Astrocyte (in vitro differentiated cells and primary cell): ENCODE data around the gene SNCA. TPM values are rescaled to one million over a fixed set of nuclear protein-coding genes. Genes with fewer than 3 reads are reported as not detected.

Experiments used
- DNase-seq: peaks from one replicate; pipeline ENCODE4 v3.0.0-alpha.2; 2010; ENCODE audit warnings: low read depth
- FAIRE-seq: peaks from 2 replicates; lab custom pipeline; 2011; peaks lifted over from hg19 to GRCh38; lab: Jason Lieb, UNC
- H2AFZ ChIP-seq: 2 replicates; pipeline ENCODE4 v1.6.0; 2012; ENCODE audit warnings: low read depth, low read length, inconsistent platforms
- H3K27ac ChIP-seq: 2 replicates; pipeline ENCODE4 v1.5.1; 2011; ENCODE audit warnings: low read depth, low read length, inconsistent platforms
- H3K27me3 ChIP-seq: 2 replicates; pipeline ENCODE4 v1.6.0; 2011; ENCODE audit warnings: low read length, inconsistent platforms; ENCODE audit not compliant: insufficient read depth
- H3K36me3 ChIP-seq: 2 replicates; pipeline ENCODE4 v1.5.1; 2011; ENCODE audit warnings: low read length, inconsistent platforms; ENCODE audit not compliant: insufficient read depth
- H3K4me1 ChIP-seq: 2 replicates; pipeline ENCODE4 v1.5.1; 2011; ENCODE audit warnings: low read length, inconsistent platforms; ENCODE audit not compliant: insufficient read depth
- H3K4me2 ChIP-seq: 2 replicates; pipeline ENCODE4 v1.6.0; 2012; ENCODE audit warnings: low read length, inconsistent platforms
- H3K4me3 ChIP-seq: 2 replicates; pipeline ENCODE4 v1.5.1; 2011; ENCODE audit warnings: low read depth, mild to moderate bottlenecking, low read length, inconsistent platforms; ENCODE audit not compliant: insufficient read depth
- H3K79me2 ChIP-seq: 2 replicates; pipeline ENCODE4 v1.6.0; 2012; ENCODE audit warnings: mild to moderate bottlenecking, low read length, inconsistent platforms; ENCODE audit not compliant: insufficient read depth
- H3K9ac ChIP-seq: 2 replicates; pipeline ENCODE4 v1.6.0; 2012; ENCODE audit warnings: mild to moderate bottlenecking, low read length, inconsistent platforms
- H3K9me3 ChIP-seq: 2 replicates; pipeline ENCODE4 v1.5.1; 2012; ENCODE audit warnings: low read depth, mild to moderate bottlenecking, low read length, inconsistent platforms; ENCODE audit not compliant: insufficient read depth
- H4K20me1 ChIP-seq: 2 replicates; pipeline ENCODE4 v1.6.0; 2012; ENCODE audit warnings: low read length, inconsistent platforms; ENCODE audit not compliant: insufficient read depth
- H3K27ac Mint-ChIP-seq: one replicate; pipeline ENCODE4 v1.8.0; 2021; ENCODE audit warnings: mild to moderate bottlenecking, mixed read lengths; ENCODE audit not compliant: unreplicated experiment
- H3K27me3 Mint-ChIP-seq: one replicate; pipeline ENCODE4 v1.8.0; 2021; ENCODE audit warnings: low read depth, mixed read lengths; ENCODE audit not compliant: unreplicated experiment
- H3K36me3 Mint-ChIP-seq: one replicate; pipeline ENCODE4 v1.8.0; 2021; ENCODE audit warnings: low read depth, mixed read lengths; ENCODE audit not compliant: unreplicated experiment
- H3K4me1 Mint-ChIP-seq: one replicate; pipeline ENCODE4 v1.8.0; 2021; ENCODE audit warnings: low read depth, mixed read lengths; ENCODE audit not compliant: unreplicated experiment
- H3K4me3 Mint-ChIP-seq: one replicate; pipeline ENCODE4 v1.8.0; 2021; ENCODE audit warnings: mild to moderate bottlenecking, moderate library complexity, mixed read lengths; ENCODE audit not compliant: unreplicated experiment
- H3K9me3 Mint-ChIP-seq: one replicate; pipeline ENCODE4 v1.8.0; 2021; ENCODE audit warnings: mild to moderate bottlenecking, mixed read lengths; ENCODE audit not compliant: unreplicated experiment
- EZH2 ChIP-seq: IDR thresholded peaks from 2 replicates; pipeline ENCODE4 v1.6.1; 2012; ENCODE audit warnings: mild to moderate bottlenecking, low read length, inconsistent platforms; ENCODE audit not compliant: insufficient read depth
- total RNA-seq: library from RNA; stranded (reverse); gene quantifications from 2 replicates; pipeline ENCODE4 v1.2.1, GENCODE V29; 2021
- TF ChIP-seq, protein P1 (sequence below): IDR thresholded peaks from 2 replicates; pipeline ENCODE4 v1.5.1; 2011; ENCODE audit warnings: low read depth, mild to moderate bottlenecking, inconsistent platforms, low read length, moderate library complexity; ENCODE audit not compliant: insufficient read depth

The SNCA gene
- total RNA-seq, 1 donor from 2014 or later, result 27.3 TPM

DNA sequence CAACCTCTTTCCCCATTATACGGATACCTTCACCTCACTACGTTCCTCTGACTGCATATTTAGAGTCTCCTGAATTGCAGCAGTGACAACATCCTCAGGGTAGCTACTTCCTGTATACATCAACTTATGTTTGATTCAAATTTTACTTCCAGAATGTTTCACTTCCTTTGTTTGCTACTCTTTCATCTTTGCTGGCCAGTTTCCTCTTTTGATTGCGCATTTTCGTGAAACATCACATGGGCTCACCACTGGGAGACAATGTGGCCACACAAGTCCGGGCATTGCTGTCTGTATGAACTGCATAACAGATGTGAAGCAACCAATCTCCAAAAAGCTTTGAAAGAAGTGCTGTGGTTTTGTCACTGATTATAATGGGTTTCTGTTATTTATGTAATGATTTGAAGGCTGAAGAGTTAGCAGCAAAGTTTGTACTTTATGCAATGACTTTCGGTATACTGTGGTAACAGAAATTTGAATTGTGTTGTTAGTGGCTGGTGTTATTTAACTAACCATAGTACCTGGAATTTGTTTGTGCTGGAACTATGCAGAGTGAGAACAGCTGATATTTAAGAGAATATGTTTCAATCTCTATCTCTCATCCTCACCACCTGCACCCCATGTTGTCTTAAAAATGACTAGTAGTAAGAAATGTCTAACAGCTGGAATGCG, 7.4 kb downstream of the SNCA start:
- Histone ChIP-seq H3K4me2 (no peak overlapping the region), H4K20me1 (no peaks in the 10 kb centered on the region), H3K27ac (no peak overlapping the region), H3K9ac (no peak overlapping the region), H2AFZ (peak overlapping the region; percentile 44), H3K36me3 (no peaks in the 10 kb centered on the region), H3K4me1 (no peaks in the 10 kb centered on the region), H3K27me3 (no peaks in the 10 kb centered on the region), H3K4me3 (no peak overlapping the region), H3K9me3 (no peaks in the 10 kb centered on the region), H3K79me2 (no peaks in the 10 kb centered on the region)
- FAIRE-seq, result no peak
- Mint-ChIP-seq H3K27me3 (no peaks in the 10 kb centered on the region), H3K36me3 (peaks cover 2% of the 10 kb centered on the region), H3K27ac (no peak overlapping the region), H3K4me3 (no peak overlapping the region), H3K4me1 (peaks cover 6% of the 10 kb centered on the region), H3K9me3 (no peaks in the 10 kb centered on the region)
- no peak for TF ChIP-seq EZH2
- TF ChIP-seq, protein P1, sequence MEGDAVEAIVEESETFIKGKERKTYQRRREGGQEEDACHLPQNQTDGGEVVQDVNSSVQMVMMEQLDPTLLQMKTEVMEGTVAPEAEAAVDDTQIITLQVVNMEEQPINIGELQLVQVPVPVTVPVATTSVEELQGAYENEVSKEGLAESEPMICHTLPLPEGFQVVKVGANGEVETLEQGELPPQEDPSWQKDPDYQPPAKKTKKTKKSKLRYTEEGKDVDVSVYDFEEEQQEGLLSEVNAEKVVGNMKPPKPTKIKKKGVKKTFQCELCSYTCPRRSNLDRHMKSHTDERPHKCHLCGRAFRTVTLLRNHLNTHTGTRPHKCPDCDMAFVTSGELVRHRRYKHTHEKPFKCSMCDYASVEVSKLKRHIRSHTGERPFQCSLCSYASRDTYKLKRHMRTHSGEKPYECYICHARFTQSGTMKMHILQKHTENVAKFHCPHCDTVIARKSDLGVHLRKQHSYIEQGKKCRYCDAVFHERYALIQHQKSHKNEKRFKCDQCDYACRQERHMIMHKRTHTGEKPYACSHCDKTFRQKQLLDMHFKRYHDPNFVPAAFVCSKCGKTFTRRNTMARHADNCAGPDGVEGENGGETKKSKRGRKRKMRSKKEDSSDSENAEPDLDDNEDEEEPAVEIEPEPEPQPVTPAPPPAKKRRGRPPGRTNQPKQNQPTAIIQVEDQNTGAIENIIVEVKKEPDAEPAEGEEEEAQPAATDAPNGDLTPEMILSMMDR, result no peak
- peak; percentile 30 for DNase-seq

DNA sequence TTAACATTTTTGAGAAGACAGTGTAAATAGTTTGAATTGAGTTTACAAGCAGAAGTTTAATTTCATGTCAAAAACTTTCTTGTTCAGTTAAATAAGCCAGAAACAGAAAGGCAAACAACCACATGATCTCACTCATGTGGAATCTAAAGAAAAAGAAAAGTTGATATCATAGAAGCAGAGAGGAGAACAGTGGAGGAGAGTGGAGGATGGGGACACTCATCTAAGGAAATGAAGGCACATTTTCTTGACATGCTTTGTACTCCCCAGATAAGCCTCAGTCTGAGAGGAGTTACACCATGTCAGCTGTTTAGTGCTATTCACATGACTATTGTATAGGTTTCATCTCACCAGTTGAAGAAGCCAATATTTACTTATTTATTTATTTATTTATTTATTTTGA, 13.5 kb downstream of the SNCA start:
- H3K27me3 ChIP-seq, result no peaks in the 10 kb centered on the region
- FAIRE-seq (no peak), DNase-seq (peak; percentile 49)
- no peak for TF ChIP-seq EZH2
- TF ChIP-seq, protein P1, result no peak
- H3K4me3 Mint-ChIP-seq, result no peak overlapping the region
- no peak overlapping the region for H3K4me2 ChIP-seq
- H3K27me3 Mint-ChIP-seq, result no peaks in the 10 kb centered on the region
- peaks cover 4% of the 10 kb centered on the region for H3K4me1 Mint-ChIP-seq
- no peaks in the 10 kb centered on the region for H3K36me3 ChIP-seq
- H3K27ac ChIP-seq, result no peak overlapping the region
- no peaks in the 10 kb centered on the region for H4K20me1 ChIP-seq
- no peak overlapping the region for H3K4me3 ChIP-seq
- H2AFZ ChIP-seq, result no peak overlapping the region
- H3K36me3 Mint-ChIP-seq, result peaks cover 3% of the 10 kb centered on the region
- no peaks in the 10 kb centered on the region for H3K9me3 Mint-ChIP-seq
- H3K4me1 ChIP-seq, result no peaks in the 10 kb centered on the region
- no peak overlapping the region for H3K9ac ChIP-seq
- no peaks in the 10 kb centered on the region for H3K79me2 ChIP-seq
- H3K9me3 ChIP-seq, result no peaks in the 10 kb centered on the region
- H3K27ac Mint-ChIP-seq, result peak overlapping the region; percentile 89

DNA sequence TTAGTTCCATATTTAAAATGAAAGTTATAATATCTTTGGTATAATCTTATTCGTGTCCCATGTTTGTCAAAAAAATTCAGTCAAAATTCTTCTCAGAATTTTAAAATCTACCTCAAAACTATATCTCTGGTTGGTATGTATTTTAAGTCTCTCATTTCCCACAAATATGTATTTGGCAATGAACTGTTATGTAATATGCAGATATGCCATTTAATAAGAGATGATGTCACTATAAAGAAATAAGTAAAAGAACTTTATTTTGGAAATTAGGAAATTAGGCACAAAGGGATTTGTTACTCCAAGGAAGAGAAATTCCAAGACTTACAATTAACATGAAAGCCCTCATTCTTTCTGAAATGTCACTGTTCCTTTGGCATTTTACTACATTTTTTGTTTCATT, 15.3 kb downstream of the SNCA start:
- Histone ChIP-seq H3K4me2 (no peak overlapping the region), H3K79me2 (no peaks in the 10 kb centered on the region), H3K4me3 (no peak overlapping the region), H3K9me3 (no peaks in the 10 kb centered on the region), H2AFZ (no peak overlapping the region), H3K27me3 (no peaks in the 10 kb centered on the region), H4K20me1 (no peaks in the 10 kb centered on the region), H3K27ac (no peak overlapping the region), H3K36me3 (no peaks in the 10 kb centered on the region), H3K4me1 (no peaks in the 10 kb centered on the region), H3K9ac (no peak overlapping the region)
- Mint-ChIP-seq H3K4me1 (peaks cover 4% of the 10 kb centered on the region), H3K27ac (no peak overlapping the region), H3K36me3 (peaks cover 3% of the 10 kb centered on the region), H3K27me3 (no peaks in the 10 kb centered on the region), H3K9me3 (no peaks in the 10 kb centered on the region), H3K4me3 (no peak overlapping the region)
- no peak for FAIRE-seq
- TF ChIP-seq, protein P1, result no peak
- TF ChIP-seq EZH2, result no peak
- no peak for DNase-seq
